Omental fat pad (tissue), 4 donors: Measurements from ENCODE around the gene PRRT1. TPM values are rescaled to one million over a fixed set of nuclear protein-coding genes. Genes with fewer than 3 reads are reported as not detected.

ENCODE experiments used
- ATAC-seq: fragments of 150-250 bp; one replicate; pipeline ENCODE4 v1.9.1; 2016; ENCODE audit warnings: mild to moderate bottlenecking, moderate library complexity; ENCODE audit not compliant: low FRiP score
- DNase-seq: peaks from one replicate; pipeline ENCODE4 v3.0.0-alpha.2; 2019; ENCODE audit warnings: low spot score
- total RNA-seq, 4 donors: library from RNA; depleted of rRNA; stranded (reverse); fragments of >200 nt; gene quantifications; one replicate each; pipeline ENCODE4 v1.1.0, GENCODE V29; 2016
- TF ChIP-seq, protein P1 (sequence below), 3 donors: fragments of 450-650 bp; IDR thresholded peaks; one replicate each; pipeline ENCODE4 v1.5.1; 2016 to 2017; ENCODE audit warnings: antibody characterized with exemption in 3 of 3, mild to moderate bottlenecking in 3 of 3, moderate library complexity in 2 of 3

Gene PRRT1
- total RNA-seq, 4 donors from 2014 or later: 0.24 to 1.0 (median 0.34) TPM

DNA sequence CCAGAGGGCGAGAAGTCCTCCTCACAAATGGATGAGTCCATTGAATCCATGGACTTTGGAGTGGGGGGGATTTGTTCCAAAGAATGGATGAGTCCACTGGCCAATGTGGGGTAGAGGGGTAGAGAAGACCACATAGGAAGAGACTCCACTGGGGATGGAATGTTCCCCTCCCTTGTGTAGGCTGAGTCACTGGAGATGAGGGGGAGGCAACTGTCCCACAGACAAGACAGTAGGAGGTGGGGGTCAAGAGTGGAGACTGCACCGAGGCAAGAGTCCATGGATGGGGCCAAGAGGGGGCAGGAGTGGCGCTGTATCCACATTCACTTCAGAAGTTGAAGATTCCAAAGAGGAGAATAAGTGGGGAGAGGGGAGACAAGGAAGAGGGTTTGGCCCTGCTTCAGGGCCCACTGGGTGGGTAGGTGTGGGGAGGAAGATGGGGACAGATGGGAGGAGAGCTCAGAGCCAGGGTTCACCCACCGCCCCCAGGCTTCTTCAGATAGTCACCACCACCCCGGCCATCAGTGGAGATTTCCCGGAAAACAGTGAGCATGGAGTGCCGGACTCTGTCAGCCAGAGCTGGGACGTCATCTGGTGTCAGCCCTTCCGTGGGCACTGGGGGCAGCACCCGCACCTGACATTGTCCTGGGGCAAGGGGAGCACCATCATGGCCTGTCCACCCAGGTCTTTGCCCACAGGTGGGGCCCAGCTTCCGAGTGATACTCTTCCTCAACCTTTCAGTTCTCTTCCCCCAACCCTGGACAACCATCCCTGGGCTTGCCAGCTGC is 17.3 kb upstream of the PRRT1 start:
- ATAC-seq: no peak
- TF ChIP-seq, protein P1, sequence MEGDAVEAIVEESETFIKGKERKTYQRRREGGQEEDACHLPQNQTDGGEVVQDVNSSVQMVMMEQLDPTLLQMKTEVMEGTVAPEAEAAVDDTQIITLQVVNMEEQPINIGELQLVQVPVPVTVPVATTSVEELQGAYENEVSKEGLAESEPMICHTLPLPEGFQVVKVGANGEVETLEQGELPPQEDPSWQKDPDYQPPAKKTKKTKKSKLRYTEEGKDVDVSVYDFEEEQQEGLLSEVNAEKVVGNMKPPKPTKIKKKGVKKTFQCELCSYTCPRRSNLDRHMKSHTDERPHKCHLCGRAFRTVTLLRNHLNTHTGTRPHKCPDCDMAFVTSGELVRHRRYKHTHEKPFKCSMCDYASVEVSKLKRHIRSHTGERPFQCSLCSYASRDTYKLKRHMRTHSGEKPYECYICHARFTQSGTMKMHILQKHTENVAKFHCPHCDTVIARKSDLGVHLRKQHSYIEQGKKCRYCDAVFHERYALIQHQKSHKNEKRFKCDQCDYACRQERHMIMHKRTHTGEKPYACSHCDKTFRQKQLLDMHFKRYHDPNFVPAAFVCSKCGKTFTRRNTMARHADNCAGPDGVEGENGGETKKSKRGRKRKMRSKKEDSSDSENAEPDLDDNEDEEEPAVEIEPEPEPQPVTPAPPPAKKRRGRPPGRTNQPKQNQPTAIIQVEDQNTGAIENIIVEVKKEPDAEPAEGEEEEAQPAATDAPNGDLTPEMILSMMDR (IDR thresholded peaks at IDR 0.05): no peak
- no peak for DNase-seq

DNA sequence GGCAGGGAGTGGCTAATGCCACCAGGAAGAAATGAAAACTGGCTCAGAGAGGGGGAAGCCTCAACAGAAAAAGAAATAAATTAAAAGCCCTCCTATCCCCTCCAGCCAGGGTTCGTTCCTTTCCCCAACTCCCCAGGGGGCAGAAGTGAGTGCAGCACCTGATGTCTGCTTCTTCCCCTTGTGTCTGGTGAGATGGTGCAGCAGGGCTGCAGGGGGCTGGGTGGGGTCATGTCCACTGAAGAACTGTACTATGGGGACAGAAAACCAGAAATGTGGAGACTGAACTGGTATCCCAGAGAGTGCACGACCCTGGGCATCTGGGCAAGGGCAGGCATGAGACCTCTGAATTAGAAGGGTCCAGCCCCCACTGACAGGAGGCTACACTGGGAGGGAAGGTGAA is 16.6 kb upstream of the PRRT1 start:
- DNase-seq: no peak
- TF ChIP-seq, protein P1 (IDR thresholded peaks at IDR 0.05): no peak
- no peak for ATAC-seq

DNA sequence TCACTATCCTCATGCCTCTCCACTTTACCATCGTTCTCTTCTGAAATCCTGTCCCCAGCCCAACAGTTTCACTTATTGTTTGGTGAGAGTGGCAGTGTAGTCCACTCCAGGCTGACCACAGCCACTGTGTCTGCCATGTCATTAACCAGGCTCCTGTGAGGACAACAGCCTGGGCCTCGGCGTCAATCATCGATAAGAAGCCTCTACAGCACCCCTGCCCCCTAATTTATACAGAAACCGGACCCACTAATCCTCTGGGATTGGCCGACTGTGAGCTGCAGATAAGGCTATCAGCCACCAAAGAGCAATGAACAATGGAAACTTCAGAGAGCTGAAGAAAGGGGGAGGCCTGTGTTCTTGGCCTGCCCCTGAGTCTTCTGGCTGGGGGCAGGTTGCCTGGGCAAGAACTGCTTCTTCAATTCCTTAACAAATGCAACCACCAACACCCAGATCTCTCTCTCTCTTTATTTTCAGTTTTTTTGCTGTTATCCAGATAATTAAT is 16.1 kb upstream of the PRRT1 start:
- ATAC-seq (no peak), DNase-seq (no peak)
- TF ChIP-seq, protein P1 (IDR thresholded peaks at IDR 0.05): no peak

- DNase-seq: no peak
- no peak for ATAC-seq
- TF ChIP-seq, protein P1 (IDR thresholded peaks at IDR 0.05): no peak
Observed at GRCh38 chr6:32167154-32167760, 15.5 kb upstream of the PRRT1 start.

- TF ChIP-seq, protein P1 (IDR thresholded peaks at IDR 0.05): no peak
- ATAC-seq: no peak
- no peak for DNase-seq
Observed at GRCh38 chr6:32166411-32167061, 14.8 kb upstream of the PRRT1 start.

- TF ChIP-seq, protein P1 (IDR thresholded peaks at IDR 0.05): no peak
- ATAC-seq: no peak
- DNase-seq: no peak
Observed at GRCh38 chr6:32164295-32164694, 12.6 kb upstream of the PRRT1 start, which contains the start of gene EGFL8. TSS of gene EGFL8 (plus strand) at chr6:32164595. CDS start at chr6:32166166, 1,571 bp downstream.
